Smooth muscle cell (in vitro differentiated cells): ENCODE measurements around the gene SCAF1. TPM values are rescaled to one million over a fixed set of nuclear protein-coding genes. Genes with fewer than 3 reads are reported as not detected.

Source experiments
- DNase-seq: peaks from one replicate; lab custom pipeline; 2025; ENCODE audit not compliant: unreplicated experiment; lab: John Stamatoyannopoulos, UW
- H2AFZ ChIP-seq: fragments of 200-600 bp; sonication (generic); 2 replicates; pipeline ENCODE4 v1.6.0; 2016; ENCODE audit warnings: antibody characterized with exemption, low read depth, mild to moderate bottlenecking
- H3F3A ChIP-seq: fragments of 200-600 bp; sonication (generic); 2 replicates; pipeline ENCODE4 v1.6.0; 2017; ENCODE audit warnings: antibody characterized with exemption, low read depth
- H3K27ac ChIP-seq: fragments of 200-600 bp; sonication (generic); 2 replicates; pipeline ENCODE4 v1.5.1; 2016; ENCODE audit warnings: low read depth, mild to moderate bottlenecking
- H3K27me3 ChIP-seq: fragments of 200-600 bp; sonication (generic); 2 replicates; pipeline ENCODE4 v1.6.1; 2016; ENCODE audit warnings: low read depth, mild to moderate bottlenecking
- H3K36me3 ChIP-seq: fragments of 200-600 bp; sonication (generic); 2 replicates; pipeline ENCODE4 v1.5.1; 2016; ENCODE audit warnings: low read depth
- H3K4me1 ChIP-seq: fragments of 200-600 bp; sonication (generic); 2 replicates; pipeline ENCODE4 v1.5.1; 2016; ENCODE audit warnings: low read depth
- H3K4me2 ChIP-seq: fragments of 200-600 bp; sonication (generic); 2 replicates; pipeline ENCODE4 v1.6.0; 2016; ENCODE audit warnings: mild to moderate bottlenecking
- H3K4me3 ChIP-seq: fragments of 200-600 bp; sonication (generic); 2 replicates; pipeline ENCODE4 v1.5.1; 2016; ENCODE audit warnings: mild to moderate bottlenecking
- H3K79me2 ChIP-seq: fragments of 200-600 bp; sonication (generic); 2 replicates; pipeline ENCODE4 v1.6.0; 2016; ENCODE audit warnings: low read depth, mild to moderate bottlenecking
- H3K9ac ChIP-seq: fragments of 200-600 bp; sonication (generic); 2 replicates; pipeline ENCODE4 v1.6.0; 2016; ENCODE audit warnings: low read depth
- H3K9me3 ChIP-seq: fragments of 200-600 bp; sonication (generic); replicated peaks from 2 replicates; pipeline ENCODE4 v1.5.1; 2016; ENCODE audit warnings: low read depth
- H4K20me1 ChIP-seq: fragments of 200-600 bp; sonication (generic); 2 replicates; pipeline ENCODE4 v1.6.0; 2016; ENCODE audit warnings: low read depth
- WGBS: methylation state at CpG from one replicate; pipeline ENCODE4 v1.1.7; 2016; ENCODE audit warnings: low lambda C conversion rate; 5-methylcytosine and 5-hydroxymethylcytosine counted together
- polyA plus RNA-seq: library from polyadenylated mRNA; unstranded; fragments of >200 nt; fragmentation: Nextera tagmentation; extraction: Ambion mirVana; gene quantifications from 2 replicates; pipeline ENCODE4 v1.2.1, GENCODE V29; 2016
- total RNA-seq: library from RNA; depleted of rRNA; stranded (reverse); fragments of >200 nt; gene quantifications from 2 replicates; pipeline ENCODE4 v1.2.3, GENCODE V29; 2014
- TF ChIP-seq, protein P1 (sequence below): fragments of 200-600 bp; sonication (generic); IDR thresholded peaks from 2 replicates; pipeline ENCODE4 v1.5.1; 2017; ENCODE audit warnings: borderline replicate concordance, mild to moderate bottlenecking, antibody characterized with exemption; ENCODE audit not compliant: insufficient read depth, poor library complexity, severe bottlenecking

SCAF1 gene
- total and polyA plus RNA-seq, 2 experiments from 2014 or later, result 7.9 to 12.1 TPM

DNA sequence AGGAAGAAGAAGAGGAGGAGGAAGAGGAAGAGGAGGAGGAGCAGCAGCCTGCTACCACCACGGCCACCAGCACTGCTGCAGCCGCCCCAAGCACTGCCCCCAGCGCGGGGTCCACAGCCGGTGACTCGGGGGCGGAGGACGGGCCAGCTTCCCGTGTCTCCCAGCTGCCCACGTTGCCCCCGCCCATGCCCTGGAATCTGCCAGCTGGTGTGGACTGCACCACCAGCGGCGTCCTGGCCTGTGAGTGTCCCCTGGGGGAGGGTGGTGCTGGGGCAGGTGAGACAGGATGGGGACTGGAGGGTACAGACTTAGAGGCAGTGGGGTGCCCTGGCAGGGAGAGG, 11.4 kb downstream of the SCAF1 start:
- no peaks in the 10 kb centered on the region for H3K36me3 ChIP-seq
- H3K27me3 ChIP-seq, result no peaks in the 10 kb centered on the region
- DNase-seq, result no peak
- no peak overlapping the region for H3K9ac ChIP-seq
- H3K4me1 ChIP-seq, result no peaks in the 10 kb centered on the region
- H3K4me3 ChIP-seq, result no peak overlapping the region
- H4K20me1 ChIP-seq, result peaks cover 34% of the 10 kb centered on the region
- TF ChIP-seq, protein P1, sequence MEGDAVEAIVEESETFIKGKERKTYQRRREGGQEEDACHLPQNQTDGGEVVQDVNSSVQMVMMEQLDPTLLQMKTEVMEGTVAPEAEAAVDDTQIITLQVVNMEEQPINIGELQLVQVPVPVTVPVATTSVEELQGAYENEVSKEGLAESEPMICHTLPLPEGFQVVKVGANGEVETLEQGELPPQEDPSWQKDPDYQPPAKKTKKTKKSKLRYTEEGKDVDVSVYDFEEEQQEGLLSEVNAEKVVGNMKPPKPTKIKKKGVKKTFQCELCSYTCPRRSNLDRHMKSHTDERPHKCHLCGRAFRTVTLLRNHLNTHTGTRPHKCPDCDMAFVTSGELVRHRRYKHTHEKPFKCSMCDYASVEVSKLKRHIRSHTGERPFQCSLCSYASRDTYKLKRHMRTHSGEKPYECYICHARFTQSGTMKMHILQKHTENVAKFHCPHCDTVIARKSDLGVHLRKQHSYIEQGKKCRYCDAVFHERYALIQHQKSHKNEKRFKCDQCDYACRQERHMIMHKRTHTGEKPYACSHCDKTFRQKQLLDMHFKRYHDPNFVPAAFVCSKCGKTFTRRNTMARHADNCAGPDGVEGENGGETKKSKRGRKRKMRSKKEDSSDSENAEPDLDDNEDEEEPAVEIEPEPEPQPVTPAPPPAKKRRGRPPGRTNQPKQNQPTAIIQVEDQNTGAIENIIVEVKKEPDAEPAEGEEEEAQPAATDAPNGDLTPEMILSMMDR, result no peak
- WGBS, result 96% methylated on average over 13 of the region's 13 CpGs
- no peaks in the 10 kb centered on the region for H3K9me3 ChIP-seq
- no peak overlapping the region for H3K27ac ChIP-seq
- no peak overlapping the region for H3K4me2 ChIP-seq
- H2AFZ ChIP-seq, result no peak overlapping the region
- H3K79me2 ChIP-seq, result peaks cover 6% of the 10 kb centered on the region
- no peaks in the 10 kb centered on the region for H3F3A ChIP-seq

DNA sequence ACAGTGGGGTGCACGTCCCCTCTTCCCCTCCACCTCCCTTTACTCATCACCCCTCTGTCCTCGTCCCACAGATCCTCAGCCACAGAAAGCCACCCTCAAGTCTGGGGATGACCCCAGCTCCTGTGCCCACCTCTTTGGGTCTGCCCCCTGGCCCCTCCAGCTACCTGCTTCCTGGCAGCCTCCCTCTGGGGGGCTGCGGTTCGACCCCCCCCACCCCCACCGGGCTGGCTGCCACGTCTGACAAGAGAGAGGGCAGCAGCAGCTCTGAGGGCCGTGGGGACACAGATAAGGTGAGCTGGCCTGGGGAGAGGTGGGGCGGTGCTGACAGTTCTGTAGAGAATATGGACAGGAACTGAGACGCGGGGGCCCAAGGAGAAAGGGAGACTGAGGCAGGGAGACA, 12.6 kb downstream of the SCAF1 start:
- Histone ChIP-seq H3K27ac (no peak overlapping the region), H3K9ac (no peak overlapping the region), H3K27me3 (no peaks in the 10 kb centered on the region), H3F3A (no peaks in the 10 kb centered on the region), H3K79me2 (no peaks in the 10 kb centered on the region), H3K9me3 (no peaks in the 10 kb centered on the region), H3K4me2 (no peak overlapping the region), H3K36me3 (no peaks in the 10 kb centered on the region), H2AFZ (no peak overlapping the region), H3K4me3 (no peak overlapping the region), H4K20me1 (peaks cover 23% of the 10 kb centered on the region), H3K4me1 (no peaks in the 10 kb centered on the region)
- DNase-seq, result no peak
- WGBS, result 98% methylated on average over 10 of the region's 10 CpGs
- TF ChIP-seq, protein P1, result no peak

DNA sequence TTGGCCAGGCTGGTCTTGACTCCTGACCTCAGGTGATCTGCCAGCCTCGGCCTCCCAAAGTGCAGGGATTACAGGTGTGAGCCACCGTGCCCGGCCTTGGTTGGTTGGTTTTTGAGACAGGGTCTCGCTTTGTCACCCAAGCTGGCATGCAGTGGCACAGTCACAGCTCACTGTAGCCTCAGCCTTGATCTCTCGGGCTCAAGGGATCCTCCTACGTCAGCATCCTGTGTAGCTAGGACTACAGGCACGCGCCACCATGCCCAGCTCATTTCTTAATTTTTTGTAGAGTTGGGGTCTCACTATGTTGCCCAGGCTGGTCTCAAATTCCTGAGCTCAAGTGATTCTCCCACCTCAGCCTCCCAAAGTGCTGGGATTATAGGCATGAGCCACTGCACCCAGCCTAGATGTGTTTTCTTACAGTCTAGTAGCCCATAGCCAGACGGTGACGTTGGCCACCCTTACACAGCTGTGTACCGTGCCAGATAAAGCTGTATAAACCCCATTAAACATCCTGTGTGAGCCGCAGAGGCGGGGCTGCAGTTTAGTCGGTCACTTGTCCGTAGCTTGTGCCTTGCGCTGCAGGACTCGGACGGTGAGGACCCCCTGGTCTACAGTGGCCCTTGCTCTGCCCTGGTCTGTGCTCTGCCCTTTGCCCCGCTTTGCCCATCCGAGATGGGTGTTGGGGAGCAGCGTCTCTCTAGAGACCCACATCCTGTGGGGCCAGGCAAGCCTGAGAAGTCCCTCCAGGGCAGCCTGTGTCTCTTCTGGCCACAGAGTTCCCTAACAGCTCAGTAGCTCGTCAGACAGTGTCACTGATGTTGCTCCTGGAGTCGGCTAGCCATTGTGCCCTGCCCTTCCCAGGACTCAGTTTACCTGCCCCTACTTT, 13.8 kb downstream of the SCAF1 start:
- DNase-seq, result no peak
- TF ChIP-seq, protein P1, result no peak
- no peak overlapping the region for H2AFZ ChIP-seq
- H3K9ac ChIP-seq, result no peak overlapping the region
- no peaks in the 10 kb centered on the region for H3K9me3 ChIP-seq
- no peaks in the 10 kb centered on the region for H3K36me3 ChIP-seq
- 96% methylated on average over 23 of the region's 23 CpGs for WGBS
- no peak overlapping the region for H3K4me3 ChIP-seq
- H4K20me1 ChIP-seq, result peaks cover 20% of the 10 kb centered on the region
- no peaks in the 10 kb centered on the region for H3K27me3 ChIP-seq
- no peaks in the 10 kb centered on the region for H3K79me2 ChIP-seq
- no peaks in the 10 kb centered on the region for H3F3A ChIP-seq
- H3K4me1 ChIP-seq, result no peaks in the 10 kb centered on the region
- no peak overlapping the region for H3K4me2 ChIP-seq
- H3K27ac ChIP-seq, result no peak overlapping the region
